ENCODE measurements around the gene THSD4.

The THSD4 gene

GRCh38 chr15:71822890-71823630 lies 707.8 kb downstream of the THSD4 start:
- Histone ChIP-seq H3K36me3 (ENCODE audit: insufficient read depth, low read length) (peaks cover 52% of the 10 kb centered on the region), H3K4me1 (ENCODE audit: insufficient read depth, low read length, severe bottlenecking) (no peaks in the 10 kb centered on the region), H3F3A (ENCODE audit: insufficient read depth, low read length) (no peaks in the 10 kb centered on the region), H3K79me2 (ENCODE audit: insufficient read depth, low read length) (no peaks in the 10 kb centered on the region), H3K4me2 (ENCODE audit: low read length) (no peak overlapping the region), H3K27ac (ENCODE audit: low read depth, low read length, poor library complexity, severe bottlenecking) (no peak overlapping the region), H2AFZ (ENCODE audit: low read length) (no peak overlapping the region), H3K27me3 (ENCODE audit: insufficient read depth, low read length) (no peaks in the 10 kb centered on the region), H3K9ac (ENCODE audit: low read length) (no peak overlapping the region), H3K9me2 (ENCODE audit: low read depth, low read length) (no peaks in the 10 kb centered on the region), H4K20me1 (ENCODE audit: insufficient read depth, low read length) (no peaks in the 10 kb centered on the region), H3K9me3 (ENCODE audit: low read length) (peaks cover 18% of the 10 kb centered on the region), H3K4me3 (ENCODE audit: low read depth, low read length, poor library complexity, severe bottlenecking) (no peak overlapping the region)
- TF ChIP-seq EZH2 (IDR thresholded peaks at IDR 0.05; ENCODE audit: borderline replicate concordance, low read length) (no peak), CTCF (IDR thresholded peaks at IDR 0.05; ENCODE audit: low read length) (no peak)

DNA sequence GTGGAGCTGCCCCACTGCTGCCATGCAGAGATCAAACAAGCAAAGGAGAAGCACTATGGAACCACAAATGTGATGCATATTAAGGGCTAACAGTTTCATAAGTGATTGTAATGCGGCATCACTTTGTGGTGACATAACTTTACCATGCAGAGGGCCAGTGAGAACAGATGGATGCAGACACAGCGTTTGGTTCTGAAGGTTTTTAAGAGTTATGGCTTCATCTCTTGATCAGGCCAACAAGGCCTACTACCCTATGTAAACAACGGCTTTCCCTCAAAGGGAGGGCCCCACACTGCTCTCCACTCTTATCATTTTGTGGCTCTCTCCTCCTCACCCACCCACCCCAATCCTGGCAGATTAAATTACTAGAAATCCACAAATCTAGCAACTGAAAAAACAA lies 708.5 kb downstream of the THSD4 start:
- no peaks in the 10 kb centered on the region for H4K20me1 ChIP-seq (ENCODE audit: insufficient read depth, low read length)
- H3K36me3 ChIP-seq (ENCODE audit: insufficient read depth, low read length): peaks cover 59% of the 10 kb centered on the region
- no peak overlapping the region for H3K27ac ChIP-seq (ENCODE audit: low read depth, low read length, poor library complexity, severe bottlenecking)

DNA sequence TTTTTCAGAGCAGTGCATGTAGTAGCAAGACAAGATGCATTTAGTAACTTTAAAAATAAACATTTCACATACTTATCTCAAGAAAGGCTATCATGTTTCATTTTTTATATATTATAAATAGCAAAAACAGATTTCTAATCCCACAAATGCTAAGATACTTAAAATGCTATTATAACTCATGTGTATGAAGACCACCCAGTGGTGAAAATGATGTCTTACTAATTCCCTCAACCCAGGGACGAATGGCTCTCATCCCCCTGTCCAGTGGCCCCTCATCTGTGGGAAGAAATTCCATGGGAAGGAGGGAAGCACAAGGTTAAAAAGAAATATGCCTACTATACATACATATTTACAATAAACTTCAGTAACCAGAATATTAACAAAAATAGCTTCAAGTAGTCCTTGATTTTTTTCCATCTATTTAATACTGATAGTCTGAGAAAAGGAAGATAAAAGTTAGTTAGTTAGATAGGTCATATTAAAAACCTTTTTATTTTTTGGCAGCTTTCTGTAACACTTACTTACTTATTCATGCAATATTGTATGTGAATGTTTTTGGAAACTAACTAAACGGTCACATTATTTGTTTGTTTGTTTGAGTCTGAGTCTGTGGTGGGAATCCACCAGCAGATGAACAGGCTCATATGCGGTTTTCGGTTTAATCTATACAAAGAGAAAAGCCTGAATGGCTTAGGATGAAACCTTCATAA lies 709.9 kb downstream of the THSD4 start:
- Histone ChIP-seq H3K9me2 (ENCODE audit: low read depth, low read length) (no peaks in the 10 kb centered on the region), H3K4me2 (ENCODE audit: low read length) (no peak overlapping the region), H3K36me3 (ENCODE audit: insufficient read depth, low read length) (peaks cover 73% of the 10 kb centered on the region)

More for the DNA sequence above, 708.5 kb downstream of the THSD4 start:
- Histone ChIP-seq H3K79me2 (ENCODE audit: insufficient read depth, low read length) (no peaks in the 10 kb centered on the region), H3K9ac (ENCODE audit: low read length) (no peak overlapping the region), H2AFZ (ENCODE audit: low read length) (no peak overlapping the region), H3F3A (ENCODE audit: insufficient read depth, low read length) (no peaks in the 10 kb centered on the region), H3K4me3 (ENCODE audit: low read depth, low read length, poor library complexity, severe bottlenecking) (no peak overlapping the region), H3K9me3 (ENCODE audit: low read length) (peaks cover 18% of the 10 kb centered on the region), H3K4me1 (ENCODE audit: insufficient read depth, low read length, severe bottlenecking) (no peaks in the 10 kb centered on the region), H3K27me3 (ENCODE audit: insufficient read depth, low read length) (no peaks in the 10 kb centered on the region), H3K4me2 (ENCODE audit: low read length) (no peak overlapping the region), H3K9me2 (ENCODE audit: low read depth, low read length) (no peaks in the 10 kb centered on the region)
- TF ChIP-seq EZH2 (IDR thresholded peaks at IDR 0.05; ENCODE audit: borderline replicate concordance, low read length) (no peak), CTCF (IDR thresholded peaks at IDR 0.05; ENCODE audit: low read length) (no peak)

More for the DNA sequence above, 709.9 kb downstream of the THSD4 start:
- Histone ChIP-seq H3K79me2 (ENCODE audit: insufficient read depth, low read length) (no peaks in the 10 kb centered on the region), H3F3A (ENCODE audit: insufficient read depth, low read length) (no peaks in the 10 kb centered on the region), H3K27ac (ENCODE audit: low read depth, low read length, poor library complexity, severe bottlenecking) (no peak overlapping the region), H3K27me3 (ENCODE audit: insufficient read depth, low read length) (no peaks in the 10 kb centered on the region), H3K9ac (ENCODE audit: low read length) (no peak overlapping the region), H3K4me3 (ENCODE audit: low read depth, low read length, poor library complexity, severe bottlenecking) (no peak overlapping the region), H3K4me1 (ENCODE audit: insufficient read depth, low read length, severe bottlenecking) (no peaks in the 10 kb centered on the region), H4K20me1 (ENCODE audit: insufficient read depth, low read length) (no peaks in the 10 kb centered on the region), H3K9me3 (ENCODE audit: low read length) (peaks cover 15% of the 10 kb centered on the region), H2AFZ (ENCODE audit: low read length) (no peak overlapping the region)
- TF ChIP-seq CTCF (IDR thresholded peaks at IDR 0.05; ENCODE audit: low read length): no peak
- TF ChIP-seq EZH2 (IDR thresholded peaks at IDR 0.05; ENCODE audit: borderline replicate concordance, low read length): no peak
